HL-60 (cell line): ENCODE data around the gene DTNA.

Source experiments
- CTCF ChIP-seq: IDR thresholded peaks from one replicate; pipeline ENCODE4 v1.5.1; 2011; ENCODE audit warnings: low read length, control low read depth, inconsistent platforms; ENCODE audit not compliant: insufficient read depth
- POLR2AphosphoS5 ChIP-seq: IDR thresholded peaks from 2 replicates; pipeline ENCODE4 v1.6.1; 2012; ENCODE audit warnings: low read depth
- REST ChIP-seq: IDR thresholded peaks from 2 replicates; pipeline ENCODE4 v1.6.1; 2012; ENCODE audit warnings: low read depth; ENCODE audit not compliant: insufficient replicate concordance

- TF ChIP-seq CTCF (peak; percentile 37), POLR2AphosphoS5 (no peak), REST (peak; percentile 78)
These were observed 19.2 kb downstream of the DTNA start for GRCh38 chr18:34729264-34729663.
